ENCODE data around the gene IL1RN.

- no peak for TF ChIP-seq POLR2A (IDR thresholded peaks at IDR 0.05)
- peak; percentile 41 to 62 for TF ChIP-seq CTCF (IDR thresholded peaks at IDR 0.05)
- no peak for TF ChIP-seq POLR2AphosphoS5 (IDR thresholded peaks at IDR 0.05)
- TF ChIP-seq EP300 (IDR thresholded peaks at IDR 0.05), result no peak
Measured at GRCh38 chr2:113080134-113080533, 47.3 kb upstream of the IL1RN start.

All from suprapubic skin (tissue), 4 donors.